SJSA1 (cell line): Measurements from ENCODE around the gene PHF14. TPM values are rescaled to one million over a fixed set of nuclear protein-coding genes. Genes with fewer than 3 reads are reported as not detected.
"Not testable (repeated sequence)": the region's sequence is repeated elsewhere in the genome, so short reads cannot be mapped to it uniquely, and the experiment has no call there.

Experiments used
- DNase-seq, 2 experiments: peaks; one replicate each; pipeline ENCODE4 v3.0.0-alpha.2; 2015 to 2020; ENCODE audit warnings: low spot score in 2 of 2, low read depth in 1 of 2
- H3K27ac ChIP-seq: fragments of 250-450 bp; sonication (Bioruptor Pico); 2 replicates; pipeline ENCODE4 v1.5.1; 2020; ENCODE audit warnings: mild to moderate bottlenecking, moderate library complexity
- H3K27me3 ChIP-seq: fragments of 250-450 bp; sonication (Bioruptor Pico); replicated peaks from 2 replicates; pipeline ENCODE4 v1.5.1; 2020; ENCODE audit warnings: mild to moderate bottlenecking, moderate library complexity
- H3K36me3 ChIP-seq: fragments of 250-450 bp; sonication (Bioruptor Pico); 2 replicates; pipeline ENCODE4 v1.5.1; 2020; ENCODE audit warnings: mild to moderate bottlenecking
- H3K4me1 ChIP-seq: fragments of 250-450 bp; sonication (Bioruptor Pico); replicated peaks from 2 replicates; pipeline ENCODE4 v1.6.1; 2021; ENCODE audit warnings: mild to moderate bottlenecking
- H3K4me3 ChIP-seq: fragments of 250-450 bp; sonication (Bioruptor Pico); 2 replicates; pipeline ENCODE4 v1.5.1; 2020; ENCODE audit warnings: mild to moderate bottlenecking
- H3K9me3 ChIP-seq: fragments of 250-450 bp; sonication (Bioruptor Pico); replicated peaks from 2 replicates; pipeline ENCODE4 v1.5.1; 2020; ENCODE audit warnings: mild to moderate bottlenecking
- total RNA-seq: library from RNA; depleted of rRNA; stranded (reverse); fragments of >200 nt; shearing (Covaris generic); gene quantifications from 2 replicates; pipeline ENCODE4 v1.2.3, GENCODE V29; 2014

PHF14 gene
- total RNA-seq, 1 experiment from 2014 or later = 26.9 TPM

DNA sequence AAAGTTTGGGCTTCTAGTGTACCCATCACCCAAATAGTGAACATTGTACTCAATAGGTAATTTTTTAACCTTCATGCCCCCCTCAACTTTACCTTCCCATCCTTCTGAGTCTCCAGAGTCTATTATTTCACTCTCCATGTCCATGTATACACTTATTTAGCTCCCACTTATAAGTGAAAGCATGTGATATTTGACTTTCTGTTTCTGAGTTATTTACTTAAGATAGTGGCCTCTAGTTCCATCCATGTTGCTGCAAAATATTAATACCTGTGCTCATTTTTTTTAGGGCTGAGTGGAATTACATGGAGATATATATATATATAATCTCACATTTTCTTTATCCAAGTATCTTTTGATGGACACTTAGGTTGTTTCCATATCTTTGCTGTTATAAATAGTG, 21.1 kb upstream of the PHF14 start:
- no peaks in the 10 kb centered on the region for H3K27me3 ChIP-seq
- H3K36me3 ChIP-seq = no peaks in the 10 kb centered on the region

DNA sequence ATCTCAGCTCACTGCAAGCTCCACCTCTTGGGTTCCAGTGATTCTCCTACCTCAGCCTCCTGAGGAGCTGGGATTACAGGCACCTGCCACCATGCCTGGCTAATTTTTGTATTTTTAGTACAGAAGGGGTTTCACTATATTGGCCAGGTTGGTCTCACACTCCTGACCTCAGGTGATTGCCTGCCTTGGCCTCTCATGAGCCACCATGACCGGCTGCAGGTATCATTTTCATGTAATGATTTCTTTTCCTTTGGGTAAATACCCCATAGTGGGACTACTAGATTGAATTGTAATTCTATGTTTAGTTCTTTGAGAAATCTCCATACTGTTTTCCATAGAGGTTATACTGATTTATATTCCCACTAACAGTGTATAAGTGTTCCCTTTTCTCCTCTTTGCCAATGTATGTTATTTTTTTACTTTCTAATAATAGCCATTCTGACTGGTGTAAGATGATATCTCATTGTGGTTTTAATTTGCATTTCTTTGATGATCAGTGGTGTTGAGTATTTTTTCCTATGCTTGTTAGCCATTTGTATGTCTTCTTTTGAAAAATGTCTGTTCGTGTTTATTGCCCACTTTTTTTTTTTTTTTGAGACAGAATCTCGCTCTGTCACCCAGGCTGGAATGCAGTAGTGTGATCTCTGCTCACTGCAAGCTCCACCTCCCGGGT, 20.5 kb upstream of the PHF14 start:
- not testable (repeated sequence) for H3K9me3 ChIP-seq

More for the DNA sequence above, 21.1 kb upstream of the PHF14 start:
- Histone ChIP-seq H3K4me3 (no peak overlapping the region), H3K27ac (no peak overlapping the region), H3K9me3 (no peaks in the 10 kb centered on the region), H3K4me1 (no peaks in the 10 kb centered on the region)
- DNase-seq = no peak

GRCh38 chr7:10956528-10956927, 17.1 kb upstream of the PHF14 start:
- Histone ChIP-seq H3K4me1 (no peaks in the 10 kb centered on the region), H3K27me3 (no peaks in the 10 kb centered on the region), H3K27ac (no peak overlapping the region), H3K9me3 (no peaks in the 10 kb centered on the region), H3K4me3 (no peak overlapping the region), H3K36me3 (no peaks in the 10 kb centered on the region)
- no peak for DNase-seq

More for the DNA sequence above, 20.5 kb upstream of the PHF14 start:
- DNase-seq, H3K4me3 ChIP-seq, H3K27ac ChIP-seq, H3K36me3 ChIP-seq, H3K4me1 ChIP-seq, H3K27me3 ChIP-seq: not testable (repeated sequence)

GRCh38 chr7:10960242-10960641, 13.4 kb upstream of the PHF14 start:
- H3K27ac ChIP-seq, H3K36me3 ChIP-seq, H3K9me3 ChIP-seq, H3K4me1 ChIP-seq, H3K4me3 ChIP-seq, DNase-seq, H3K27me3 ChIP-seq: not testable (repeated sequence)

- H3K4me1 ChIP-seq, H3K27ac ChIP-seq, H3K9me3 ChIP-seq, H3K27me3 ChIP-seq, DNase-seq, H3K36me3 ChIP-seq, H3K4me3 ChIP-seq: not testable (repeated sequence)
These were observed 8.7 kb upstream of the PHF14 start for GRCh38 chr7:10965016-10965415.

- DNase-seq = no peak
- Histone ChIP-seq H3K4me1 (peaks cover 10% of the 10 kb centered on the region), H3K36me3 (peaks cover 9% of the 10 kb centered on the region), H3K4me3 (no peak overlapping the region), H3K9me3 (no peaks in the 10 kb centered on the region), H3K27me3 (0 out of 2 replicates have a peak, but pooled peaks cover 3% of the 10 kb centered on the region), H3K27ac (no peak overlapping the region)
These were observed 1.5 kb upstream of the PHF14 start for GRCh38 chr7:10972174-10972573.

DNA sequence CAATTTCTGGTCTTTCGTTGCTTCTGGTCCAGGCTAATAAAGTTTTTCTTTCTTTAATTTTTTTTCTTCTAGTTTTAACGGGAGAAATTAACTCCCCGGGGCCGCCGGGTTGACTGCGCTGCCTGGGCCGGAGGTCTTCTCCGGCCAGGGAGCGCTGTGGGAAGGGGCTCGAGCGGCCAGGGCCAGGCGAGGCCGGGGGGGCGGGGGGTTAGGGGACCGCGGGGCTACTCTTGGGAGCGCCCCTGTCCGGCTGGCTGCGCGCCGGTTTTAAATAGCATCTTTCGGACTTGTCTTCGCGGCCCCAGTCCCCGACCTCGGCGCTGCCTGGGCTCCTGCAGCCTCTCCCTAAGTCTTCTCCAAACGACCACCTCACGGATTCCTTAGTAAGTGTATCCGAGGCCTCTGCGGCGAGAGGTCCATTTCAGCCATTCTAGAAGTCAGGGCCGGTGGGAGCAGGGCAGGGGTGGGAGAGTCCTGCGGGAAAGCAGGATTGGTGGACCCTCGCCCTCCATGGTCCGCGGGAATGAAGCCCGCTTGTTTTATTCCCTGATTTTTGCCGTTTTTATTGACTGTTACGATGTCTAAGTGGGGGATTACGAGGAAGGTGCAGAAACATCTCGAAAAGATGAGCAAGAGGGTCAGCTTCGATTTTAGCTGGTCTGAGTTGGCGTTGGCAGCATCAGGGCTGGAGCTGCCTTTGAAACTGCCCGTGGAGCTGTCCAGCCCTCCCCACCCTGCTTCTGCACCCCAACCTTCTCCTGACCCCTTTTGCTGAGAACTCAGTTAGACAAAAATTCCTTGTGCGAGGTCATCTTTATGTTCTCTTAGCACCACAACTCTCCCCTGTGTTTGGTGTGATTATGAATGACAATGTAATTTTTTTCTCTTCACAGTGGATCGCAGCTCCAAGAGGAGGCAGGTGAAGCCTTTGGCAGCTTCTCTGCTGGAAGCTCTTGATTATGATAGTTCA, 555 bp downstream of the PHF14 start:
- peak in 1 of 2 experiments; percentile 42 for DNase-seq

GRCh38 chr7:10977113-10977512, 3.4 kb downstream of the PHF14 start:
- H3K4me3 ChIP-seq = no peak overlapping the region
- no peak overlapping the region for H3K27ac ChIP-seq
- no peaks in the 10 kb centered on the region for H3K27me3 ChIP-seq
- no peaks in the 10 kb centered on the region for H3K9me3 ChIP-seq
- peaks cover 9% of the 10 kb centered on the region for H3K36me3 ChIP-seq
- peaks cover 10% of the 10 kb centered on the region for H3K4me1 ChIP-seq
- no peak for DNase-seq

More for the DNA sequence above, 555 bp downstream of the PHF14 start:
- peak overlapping the region; percentile 52 for H3K4me3 ChIP-seq
- peaks cover 10% of the 10 kb centered on the region for H3K4me1 ChIP-seq
- H3K36me3 ChIP-seq = peaks cover 9% of the 10 kb centered on the region
- no peaks in the 10 kb centered on the region for H3K27me3 ChIP-seq
- no peaks in the 10 kb centered on the region for H3K9me3 ChIP-seq
- H3K27ac ChIP-seq = peak overlapping the region; percentile 32; the same call in 1 of the 2 replicates

- Histone ChIP-seq H3K36me3 (peaks cover 2% of the 10 kb centered on the region), H3K4me3 (no peak overlapping the region), H3K4me1 (no peaks in the 10 kb centered on the region), H3K27me3 (no peaks in the 10 kb centered on the region), H3K9me3 (no peaks in the 10 kb centered on the region), H3K27ac (no peak overlapping the region)
- no peak for DNase-seq
These were observed 7.6 kb downstream of the PHF14 start for GRCh38 chr7:10981317-10981716.

- H3K9me3 ChIP-seq, DNase-seq, H3K4me1 ChIP-seq, H3K27me3 ChIP-seq, H3K4me3 ChIP-seq, H3K27ac ChIP-seq: not testable (repeated sequence)
- peaks cover 19% of the 10 kb centered on the region for H3K36me3 ChIP-seq
These were observed 17.1 kb downstream of the PHF14 start for GRCh38 chr7:10990748-10991147.

DNA sequence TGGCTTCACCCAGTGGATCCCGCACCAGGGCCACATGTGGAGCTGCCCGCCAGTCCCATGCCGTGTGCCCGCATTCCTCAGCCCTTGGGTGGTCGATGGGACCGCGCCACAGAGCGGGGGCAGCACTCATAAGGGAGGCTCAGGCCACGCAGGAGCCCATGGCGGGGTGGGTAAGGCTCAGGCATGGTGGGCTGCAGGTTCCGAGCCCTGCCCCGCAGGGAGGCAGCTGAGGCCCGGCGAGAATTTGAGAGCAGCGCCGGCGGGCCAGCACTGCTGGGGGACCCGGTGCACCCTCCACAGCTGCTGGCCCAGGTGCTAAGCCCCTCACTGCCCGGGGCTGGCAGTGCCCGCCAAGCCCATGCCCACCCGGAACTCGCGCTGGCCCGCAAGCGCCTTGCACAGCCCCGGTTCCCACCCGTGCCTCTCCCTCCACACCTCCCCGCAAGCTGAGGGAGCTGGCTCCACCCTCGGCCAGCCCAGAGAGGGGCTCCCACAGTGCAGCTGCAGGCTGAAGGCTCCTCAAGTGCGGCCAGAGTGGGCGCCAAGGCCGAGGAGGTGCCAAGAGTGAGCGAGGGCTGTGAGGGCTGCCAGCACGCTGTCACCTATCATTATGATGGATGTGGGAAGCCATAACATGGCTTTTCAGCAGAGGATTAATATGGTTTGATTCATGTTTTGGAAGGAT, 22.0 kb downstream of the PHF14 start:
- H3K27me3 ChIP-seq, H3K27ac ChIP-seq, H3K4me1 ChIP-seq, H3K9me3 ChIP-seq, H3K4me3 ChIP-seq, DNase-seq: not testable (repeated sequence)
- H3K36me3 ChIP-seq = peaks cover 19% of the 10 kb centered on the region

DNA sequence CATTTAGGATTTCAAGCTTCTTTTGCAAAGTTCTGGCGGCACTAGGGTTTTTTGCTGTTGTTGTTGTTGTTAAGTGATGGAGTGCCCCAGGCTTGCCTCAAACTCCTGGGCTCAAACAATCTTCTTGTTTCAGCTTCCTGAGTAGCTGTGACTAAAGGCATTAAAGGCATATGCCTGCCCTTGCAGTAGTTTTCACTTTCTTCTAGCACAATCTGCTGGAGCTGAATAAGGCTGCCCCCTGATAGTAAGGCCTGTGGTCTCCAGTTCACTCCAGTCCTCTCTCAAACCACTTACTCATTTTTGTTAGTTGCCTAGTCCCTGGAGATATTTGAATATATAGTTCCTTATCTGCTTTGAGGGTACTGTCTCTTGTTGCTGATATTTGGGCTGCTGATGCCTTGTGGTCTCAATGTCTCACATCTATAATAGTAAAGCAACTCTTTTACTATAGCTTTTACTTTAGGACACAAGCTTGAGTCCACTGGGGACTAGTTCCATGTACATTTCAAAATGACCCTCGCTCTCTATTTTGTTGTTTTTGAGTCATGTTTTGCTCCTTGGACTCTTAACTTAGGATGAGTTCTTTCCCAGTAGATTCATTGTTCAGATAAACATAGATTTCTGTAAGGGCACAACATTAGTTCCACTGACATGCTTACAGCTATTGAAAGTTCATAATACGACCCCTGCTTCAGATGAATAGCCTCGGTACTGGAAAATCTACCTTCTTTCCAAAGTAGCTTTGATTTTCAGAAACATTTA, 25.5 kb downstream of the PHF14 start:
- Histone ChIP-seq H3K4me3 (no peak overlapping the region), H3K9me3 (no peaks in the 10 kb centered on the region), H3K36me3 (peaks cover 8% of the 10 kb centered on the region), H3K27ac (no peak overlapping the region), H3K4me1 (no peaks in the 10 kb centered on the region), H3K27me3 (no peaks in the 10 kb centered on the region)
- DNase-seq = no peak

GRCh38 chr7:11005202-11005601, 31.5 kb downstream of the PHF14 start:
- Histone ChIP-seq H3K9me3 (no peaks in the 10 kb centered on the region), H3K36me3 (no peaks in the 10 kb centered on the region), H3K4me1 (no peaks in the 10 kb centered on the region), H3K27ac (no peak overlapping the region), H3K27me3 (no peaks in the 10 kb centered on the region), H3K4me3 (no peak overlapping the region)
- no peak for DNase-seq
